ENCODE data around the gene SYK.
"Not testable (repeated sequence)": the region's sequence is repeated elsewhere in the genome, so short reads cannot be mapped to it uniquely, and the experiment has no call there.

Gene SYK

DNA sequence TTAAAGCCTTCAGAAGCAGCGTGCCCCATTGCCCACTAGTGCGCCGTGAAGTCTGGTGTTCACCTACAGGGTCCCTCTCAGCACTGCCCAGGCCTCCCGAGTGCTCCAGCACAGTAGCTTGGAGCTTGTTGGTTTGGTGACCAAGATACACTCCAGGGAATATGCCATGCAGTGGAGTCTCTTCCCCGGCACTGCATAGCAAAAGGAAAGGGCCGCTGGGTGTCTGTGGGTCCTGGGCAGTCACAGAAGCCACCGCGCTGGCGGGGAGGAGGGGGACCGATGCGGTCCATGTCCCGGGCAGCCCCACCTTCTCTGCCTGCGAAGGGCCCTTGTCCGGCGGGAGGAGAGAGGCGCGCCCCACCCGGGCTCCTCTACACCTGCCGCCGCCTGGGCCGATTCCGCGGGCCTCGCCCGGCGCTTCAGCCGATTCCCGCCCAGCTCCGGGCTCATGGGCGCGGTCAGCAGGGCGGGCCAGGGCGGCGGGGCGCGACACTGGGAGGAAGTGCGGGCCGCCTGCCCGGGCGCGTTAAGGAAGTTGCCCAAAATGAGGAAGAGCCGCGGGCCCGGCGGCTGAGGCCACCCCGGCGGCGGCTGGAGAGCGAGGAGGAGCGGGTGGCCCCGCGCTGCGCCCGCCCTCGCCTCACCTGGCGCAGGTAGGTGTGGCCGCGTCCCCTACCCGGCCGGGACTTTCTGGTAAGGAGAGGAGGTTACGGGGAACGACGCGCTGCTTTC, at the start of gene SYK:
Gene SYK, plus strand, starts transcription at position 579 of the 732 bp plus-strand sequence. CDS start 42,080 bp downstream, outside the sequence.
- DNase-seq, result peak in 6 of 51 donors; percentile 1 to 37 (median 9)

- DNase-seq, result peak in 20 of 51 donors; percentile 0 to 36 (median 12)
These were observed 45.9 kb upstream of the SYK start for GRCh38 chr9:90755514-90756371.

GRCh38 chr9:90760577-90760976, 41.0 kb upstream of the SYK start:
- DNase-seq, result not testable (repeated sequence)

- DNase-seq, result no peak
These were observed 34.9 kb upstream of the SYK start for GRCh38 chr9:90766731-90767130.

DNA sequence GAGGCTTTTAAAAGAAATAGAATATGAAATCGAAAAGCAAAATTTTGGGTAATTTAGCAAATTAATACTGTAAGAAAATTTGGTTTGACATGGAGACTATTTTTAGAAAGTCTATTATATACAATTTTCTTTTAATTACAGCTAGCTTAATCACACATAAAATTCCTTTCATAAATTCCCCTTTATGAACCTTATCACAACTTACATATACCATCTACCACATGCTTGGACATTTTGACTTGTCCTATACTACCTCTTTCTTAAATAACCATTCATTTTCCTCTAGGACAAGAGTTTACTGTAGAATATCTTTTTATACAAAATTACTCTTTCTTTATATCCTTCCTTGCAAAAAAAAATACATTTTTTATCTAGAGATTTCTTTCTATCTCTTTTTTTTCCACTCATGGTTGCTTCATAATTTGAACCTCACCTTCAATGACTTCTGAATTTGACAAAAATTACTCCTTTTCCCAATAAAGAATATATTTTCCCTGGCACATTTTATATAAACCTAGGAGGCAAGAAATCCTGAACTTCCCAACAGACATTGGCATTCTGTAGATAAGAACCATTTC, 34.0 kb upstream of the SYK start:
- no peak for DNase-seq

- no peak for DNase-seq
These were observed 31.4 kb upstream of the SYK start for GRCh38 chr9:90770182-90770738.

DNA sequence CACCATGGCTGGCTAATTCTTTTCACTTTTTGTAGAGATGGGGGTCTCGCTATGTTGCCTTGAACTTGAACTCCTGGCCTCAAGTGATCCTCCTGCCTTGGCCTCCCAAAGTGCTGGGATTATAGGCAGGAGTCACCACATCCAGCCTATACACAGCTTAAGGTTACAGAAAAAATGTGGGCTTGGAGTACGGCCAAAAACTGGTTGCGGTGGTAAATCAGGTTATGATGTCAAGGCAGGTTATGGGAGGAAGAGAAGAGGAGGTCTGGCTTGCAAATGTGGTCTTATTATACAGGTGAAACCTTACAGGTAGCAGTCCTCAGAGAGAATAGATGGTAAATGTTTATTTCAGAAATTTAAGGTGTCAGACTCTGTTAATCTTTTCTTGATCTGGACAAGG, 30.7 kb upstream of the SYK start:
- no peak for DNase-seq

DNA sequence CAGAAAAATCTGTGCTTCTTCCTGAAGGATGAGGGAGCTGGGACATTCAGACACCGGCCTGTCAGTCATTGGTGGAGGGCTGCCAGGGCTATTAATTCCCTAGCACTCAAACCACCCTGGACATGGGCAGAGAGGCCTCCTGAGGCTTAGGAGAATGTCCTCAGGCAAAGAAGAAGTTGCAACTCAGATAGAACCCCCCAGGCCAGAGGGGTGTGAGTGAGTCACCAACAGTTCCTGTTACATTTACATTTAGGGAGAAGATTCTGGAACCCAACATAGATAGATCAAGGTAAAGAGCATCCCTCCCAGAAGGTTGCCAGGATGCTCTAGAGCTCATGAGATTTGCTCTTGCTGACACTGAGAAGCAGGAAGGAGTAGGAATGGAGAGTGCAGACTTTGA, 29.2 kb upstream of the SYK start:
- DNase-seq, result no peak

DNA sequence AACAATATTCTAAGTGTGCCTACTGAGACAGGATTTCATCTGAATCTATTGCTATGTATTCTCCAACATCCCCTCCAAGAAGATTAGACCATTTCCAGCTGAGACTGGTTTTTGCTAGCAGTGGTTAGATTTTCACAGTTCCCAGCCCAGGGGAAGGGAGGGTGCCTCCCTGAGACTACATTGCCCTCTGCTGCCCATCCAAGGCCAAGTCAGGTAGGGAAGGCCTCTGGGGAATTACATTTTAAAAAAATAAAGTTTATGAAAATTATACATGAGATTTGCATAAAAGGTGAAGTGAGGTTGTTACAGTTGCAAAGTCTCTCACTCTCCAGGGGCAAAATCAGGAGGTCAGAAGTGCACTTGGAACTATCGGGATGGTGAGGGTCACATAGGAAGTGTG, 28.0 kb upstream of the SYK start:
- peak in 2 of 51 donors; percentile 2 to 5 for DNase-seq

GRCh38 chr9:90774071-90774470, 27.5 kb upstream of the SYK start:
- no peak for DNase-seq

- no peak for DNase-seq
These were observed 26.9 kb upstream of the SYK start for GRCh38 chr9:90774682-90775081.

GRCh38 chr9:90775657-90776056, 26.0 kb upstream of the SYK start:
- no peak for DNase-seq

DNA sequence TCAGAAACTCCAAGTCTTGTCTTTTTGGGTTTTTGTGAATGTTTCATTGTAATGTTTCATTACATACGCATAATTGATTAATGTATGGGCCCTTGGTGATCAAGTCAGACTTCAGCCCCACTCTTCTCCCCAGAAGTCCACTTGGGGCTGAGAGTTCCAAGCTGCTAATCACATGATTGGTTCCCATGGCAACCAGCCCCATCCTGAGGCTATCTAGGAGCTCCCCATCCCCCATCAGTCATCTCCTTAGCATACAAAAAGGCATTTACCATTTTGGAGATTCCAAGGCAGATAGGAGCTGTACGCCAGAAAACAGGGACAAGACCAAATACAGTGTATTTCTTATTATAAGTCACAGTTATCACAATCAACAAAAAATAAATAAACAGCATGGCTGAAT, 22.9 kb upstream of the SYK start:
- DNase-seq, result no peak

DNA sequence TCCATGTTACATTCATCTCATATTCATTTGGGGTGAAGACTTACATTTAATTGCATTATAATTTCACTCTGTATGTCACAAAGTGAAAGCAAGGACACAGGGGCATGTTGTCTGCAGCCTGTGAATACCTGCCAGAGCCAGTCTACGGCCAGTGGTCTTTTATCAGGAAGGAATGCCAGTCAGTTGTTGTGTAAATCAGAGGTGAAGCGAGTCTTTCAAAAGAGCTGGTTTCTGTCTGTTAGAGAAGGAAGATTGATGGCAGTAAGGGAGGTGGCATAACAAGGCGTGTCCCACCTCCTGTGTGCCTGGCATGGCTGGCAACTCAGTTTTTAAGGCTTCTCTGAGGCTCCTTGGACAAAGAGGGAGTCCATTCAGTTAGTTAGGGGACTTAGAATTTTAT, 18.1 kb upstream of the SYK start:
- no peak for DNase-seq

- DNase-seq, result no peak
These were observed 17.7 kb upstream of the SYK start for GRCh38 chr9:90783964-90784363.

DNA sequence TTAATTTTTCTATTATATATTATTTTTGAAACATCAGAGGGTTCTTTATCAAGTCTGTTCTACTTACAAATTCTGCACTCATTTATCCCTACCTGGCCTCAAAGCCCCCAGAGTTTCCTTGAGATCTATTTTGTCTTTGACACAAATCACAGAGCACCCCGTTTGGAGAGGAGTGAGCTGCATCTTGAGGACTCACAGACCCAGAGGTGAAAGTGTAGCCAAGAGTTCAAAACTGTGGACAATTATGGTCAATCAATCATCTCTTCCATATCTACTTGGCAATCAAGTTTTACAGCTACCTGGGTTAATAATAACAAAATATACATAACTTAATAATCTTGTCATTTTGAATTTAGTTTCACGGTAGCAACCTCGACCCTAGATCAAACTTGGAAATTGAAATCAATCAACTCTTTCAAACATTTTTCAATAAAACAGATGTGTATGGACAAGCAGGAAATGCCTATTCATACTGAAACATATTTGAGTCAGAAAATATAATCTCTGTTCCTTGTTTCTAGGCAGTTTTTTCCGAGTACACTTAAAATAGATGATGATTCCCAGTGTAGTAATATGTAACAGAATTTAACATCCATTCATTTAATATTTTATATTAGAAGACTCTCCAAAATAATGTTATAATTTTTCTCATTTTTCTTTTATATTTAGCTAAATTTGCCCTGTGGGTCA, 13.7 kb upstream of the SYK start:
- DNase-seq, result no peak

- DNase-seq, result not testable (repeated sequence)
These were observed 13.1 kb upstream of the SYK start for GRCh38 chr9:90788527-90788926.

- DNase-seq, result no peak
These were observed 12.2 kb upstream of the SYK start for GRCh38 chr9:90789408-90789807.

DNA sequence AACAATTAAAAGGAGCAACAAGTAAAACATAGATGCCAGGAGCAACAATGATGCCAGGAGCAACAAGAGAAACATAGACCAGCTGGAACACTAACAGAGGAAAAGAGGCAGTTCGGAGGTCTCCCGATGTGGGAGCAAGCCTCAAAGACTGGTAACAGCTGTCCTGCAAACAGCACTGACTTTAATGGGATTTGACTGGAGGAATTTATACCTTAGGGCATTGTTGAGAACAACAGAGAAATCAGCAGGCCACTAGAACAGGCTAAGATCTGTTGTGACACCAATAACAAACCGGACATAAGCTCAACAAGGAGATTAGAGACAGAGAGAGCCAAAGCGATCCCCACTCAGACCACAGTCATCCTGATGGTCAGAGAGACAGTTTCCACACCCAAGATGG, 11.8 kb upstream of the SYK start:
- no peak for DNase-seq

DNA sequence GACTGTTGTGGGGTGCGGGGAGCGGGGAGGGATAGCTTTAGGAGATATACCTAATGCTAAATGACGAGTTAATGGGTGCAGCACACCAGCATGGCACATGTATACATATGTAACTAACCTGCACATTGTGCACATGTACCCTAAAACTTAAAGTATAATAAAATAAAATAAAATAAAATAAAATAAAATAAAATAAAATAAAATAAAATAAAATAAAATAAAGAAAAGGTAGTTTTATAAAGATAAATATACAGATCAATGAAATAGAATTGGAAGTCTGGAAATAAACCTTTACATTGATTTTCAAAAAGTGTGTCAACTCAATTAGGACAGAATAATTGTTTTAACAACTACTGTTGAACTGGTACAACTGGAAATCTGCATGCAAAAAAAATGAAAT, 8.6 kb upstream of the SYK start:
- DNase-seq, result not testable (repeated sequence)

- DNase-seq, result no peak
These were observed 7.9 kb upstream of the SYK start for GRCh38 chr9:90793729-90794128.

DNA sequence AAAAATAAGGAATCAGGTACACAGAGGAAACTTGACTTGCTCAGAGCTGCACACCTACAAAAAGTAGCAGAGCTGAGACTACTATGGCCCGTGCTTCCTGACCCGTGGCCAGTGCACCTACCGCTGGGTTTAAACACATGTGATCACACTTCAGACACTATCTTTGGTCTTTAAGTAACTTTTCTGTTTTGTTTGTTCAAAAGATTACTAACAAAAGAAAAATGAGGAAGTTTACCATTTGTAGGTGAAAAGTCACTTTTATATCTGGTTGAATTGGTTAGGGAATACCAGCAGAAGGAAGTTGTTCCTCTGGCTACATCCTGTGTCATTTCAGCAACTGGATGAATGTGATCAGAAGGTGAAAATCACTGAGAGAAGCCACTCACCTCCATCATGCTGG, 6.5 kb upstream of the SYK start:
- no peak for DNase-seq
